Middle frontal gyrus (tissue), 1 donor: ENCODE measurements around the gene FTSJ3.

ENCODE experiments used
- DNase-seq: peaks from one replicate; pipeline ENCODE4 v3.0.0-alpha.2; 2015; ENCODE audit warnings: low spot score; ENCODE audit errors: extremely low spot score

Gene FTSJ3

GRCh38 chr17:63792055-63792729, 35.3 kb downstream of the FTSJ3 start:
- no peak for DNase-seq

DNA sequence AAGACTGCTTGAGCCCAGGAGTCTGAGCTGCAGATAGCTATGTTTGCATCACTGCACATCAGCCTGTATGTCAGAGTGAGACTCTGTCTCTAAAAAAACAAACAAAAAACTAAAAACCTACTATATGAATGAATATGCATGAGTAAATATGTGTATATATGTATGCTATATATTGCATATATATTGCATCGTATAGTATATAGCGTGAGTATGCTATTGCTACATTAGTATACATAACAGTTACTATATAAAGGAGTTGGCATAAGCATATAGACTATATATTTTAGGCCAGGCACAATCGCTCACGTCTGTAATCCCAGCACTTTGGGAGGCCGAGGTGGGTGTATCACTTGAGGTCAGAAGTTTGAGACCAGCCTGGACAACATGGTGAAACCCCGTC, 37.4 kb downstream of the FTSJ3 start:
- no peak for DNase-seq

DNA sequence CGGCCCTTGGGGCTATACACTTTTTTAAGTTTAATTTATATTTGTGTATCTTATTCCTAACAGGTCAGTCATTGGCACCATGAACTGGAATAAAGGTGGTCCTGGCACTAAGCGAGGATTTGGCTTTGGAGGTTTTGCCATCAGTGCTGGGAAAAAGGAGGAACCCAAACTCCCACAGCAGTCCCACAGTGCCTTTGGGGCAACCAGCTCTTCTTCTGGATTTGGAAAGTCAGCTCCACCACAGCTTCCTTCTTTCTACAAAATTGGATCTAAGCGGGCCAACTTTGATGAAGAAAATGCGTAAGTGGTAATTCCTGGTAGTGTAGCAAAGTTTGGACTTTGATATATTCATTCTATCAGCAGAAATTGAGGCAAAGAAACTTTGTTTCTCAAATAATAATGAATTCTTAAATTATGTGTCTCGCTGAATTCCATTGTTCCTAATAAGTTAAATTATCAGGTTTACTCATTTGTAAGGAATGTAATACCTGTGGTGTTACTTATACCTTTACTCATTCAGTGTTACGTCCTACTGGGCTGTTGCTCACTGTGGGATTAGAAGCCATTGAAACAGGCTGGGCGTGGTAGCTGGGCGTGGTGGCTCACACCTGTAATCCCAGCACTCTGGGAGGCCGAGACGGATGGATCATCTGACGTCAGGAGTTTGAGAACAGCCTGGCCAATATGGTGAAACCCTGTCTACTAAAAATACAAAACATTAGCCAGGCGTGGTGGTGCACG, 40.3 kb downstream of the FTSJ3 start:
- no peak for DNase-seq

GRCh38 chr17:63786117-63786516, 41.3 kb downstream of the FTSJ3 start:
- DNase-seq, result no peak

- DNase-seq, result no peak
Observed at GRCh38 chr17:63785556-63785955, 41.9 kb downstream of the FTSJ3 start.

- DNase-seq, result no peak
Observed at GRCh38 chr17:63783522-63783921, 43.9 kb downstream of the FTSJ3 start.

DNA sequence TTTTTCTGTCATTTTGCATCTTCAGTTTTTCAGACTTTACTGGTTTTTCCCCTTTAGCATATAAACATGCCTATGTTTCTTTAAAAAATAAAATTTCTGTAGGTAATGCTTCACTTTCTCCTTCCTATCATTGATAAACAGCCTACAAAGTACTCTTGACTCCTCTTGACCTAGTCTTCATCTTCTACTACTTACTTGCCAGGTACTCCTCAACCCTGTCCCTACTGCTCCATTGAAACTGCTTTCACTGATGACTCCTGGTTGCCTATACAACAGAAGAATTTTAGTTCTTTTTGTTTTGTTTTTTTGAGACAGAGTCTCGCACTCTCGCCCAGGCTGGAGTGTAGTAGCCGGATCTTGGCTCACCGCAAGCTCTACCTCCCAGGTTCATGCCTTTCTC, 46.5 kb downstream of the FTSJ3 start:
- no peak for DNase-seq

GRCh38 chr17:63780507-63780906, 47.0 kb downstream of the FTSJ3 start:
- no peak for DNase-seq

DNA sequence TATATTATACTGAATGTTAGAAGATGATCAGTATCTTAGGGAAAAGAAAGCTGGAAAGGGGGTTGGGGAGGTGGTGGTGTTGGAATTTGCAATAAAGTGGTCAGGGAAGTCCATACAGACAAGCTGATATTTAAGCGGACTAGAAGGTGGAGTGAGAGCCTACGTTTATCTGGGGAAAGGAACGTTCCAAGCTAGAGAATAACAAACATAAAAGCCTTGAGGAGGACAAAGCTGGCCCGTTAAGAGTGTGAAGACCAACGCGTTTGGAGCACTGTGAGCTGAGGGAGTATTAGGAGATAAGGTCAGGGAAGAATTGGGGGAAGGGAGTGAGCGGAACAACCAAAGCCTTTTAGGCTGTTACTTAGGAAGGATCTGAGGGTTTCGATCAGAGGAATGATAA, 52.0 kb downstream of the FTSJ3 start:
- DNase-seq, result no peak

- DNase-seq, result no peak
Observed at GRCh38 chr17:63774969-63775265, 52.5 kb downstream of the FTSJ3 start.

DNA sequence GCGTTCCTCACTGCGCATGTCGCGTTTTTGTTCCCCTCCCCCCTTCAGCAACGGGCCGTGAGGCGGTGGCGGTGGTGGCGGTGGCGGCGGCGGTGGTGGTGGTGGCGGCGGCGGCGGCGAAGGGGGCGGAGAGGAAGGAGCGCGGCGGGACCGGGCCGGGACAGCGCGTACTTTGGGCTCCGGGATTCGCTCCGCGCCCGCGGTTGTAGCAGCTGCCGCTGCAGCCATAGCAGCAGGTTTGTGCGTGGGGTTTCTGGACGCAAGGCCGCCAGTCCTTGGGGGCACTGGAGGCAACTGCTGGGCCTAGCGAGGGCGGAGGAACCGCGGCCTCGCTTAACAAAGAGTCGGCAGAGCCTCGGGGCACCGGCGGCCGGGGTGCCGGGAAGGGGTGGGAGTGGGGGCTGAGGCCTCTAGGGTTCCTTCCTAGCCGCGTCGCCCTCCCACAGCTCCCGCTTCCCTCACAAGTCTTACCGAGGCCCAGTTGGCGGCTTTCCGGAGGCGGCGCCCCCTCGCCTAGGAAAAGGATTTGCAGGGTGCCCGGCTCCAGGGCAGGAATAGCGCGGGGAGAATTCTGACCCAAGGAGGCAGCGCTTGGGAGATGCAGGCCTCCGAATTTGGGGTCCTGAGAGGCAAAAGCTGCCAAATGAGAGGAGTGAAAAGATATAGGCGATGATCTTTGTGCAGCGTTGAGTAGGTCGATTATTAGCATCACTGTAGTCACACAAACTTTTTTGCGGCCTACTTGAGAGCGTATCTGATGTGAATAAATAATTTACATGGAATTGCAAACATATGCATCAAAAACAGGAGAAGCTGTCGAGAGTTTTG, 53.1 kb downstream of the FTSJ3 start, which contains the start of gene DDX42:
Gene DDX42 (plus strand): TSS at position 30 of the 828 bp plus-strand sequence. CDS start 12,880 bp downstream, outside the sequence.
- no peak for DNase-seq

- peak; percentile 98 for DNase-seq
Observed at GRCh38 chr17:63773272-63774140, 54.0 kb downstream of the FTSJ3 start, which contains the start of gene CCDC47. TSS of gene CCDC47 (minus strand) at chr17:63773597. CDS start at chr17:63766175, 7,422 bp downstream.

- no peak for DNase-seq
Observed at GRCh38 chr17:63772801-63773271, 54.6 kb downstream of the FTSJ3 start.
